GM20431 (cell line): ENCODE results near the gene HTR7.

Source experiments
- in situ Hi-C: fragments of 300-500 bp; cut with MseI, MboI; formaldehyde crosslinking; loops from one replicate; pipeline ENCODE4 v1.15.0; 2020; ENCODE audit warnings: low sequenced_read_pairs; ENCODE audit not compliant: unreplicated experiment

HTR7 gene

GRCh38 chr10:90751107-90751997, 106.5 kb downstream of the HTR7 start:
- in situ Hi-C loops = loop anchor here (25.0 kb wide), 1 partner anchor 111 kb away; the partner anchor contains the start of genes HTR7 and RPP30

- in situ Hi-C loops = no loop called here
Measured at GRCh38 chr10:90746829-90747228, 111.0 kb downstream of the HTR7 start.

- in situ Hi-C loops = no loop called here
Measured at GRCh38 chr10:90745565-90745964, 112.3 kb downstream of the HTR7 start.

- in situ Hi-C loops = no loop called here
Measured at GRCh38 chr10:90743291-90743690, 114.5 kb downstream of the HTR7 start.

- in situ Hi-C loops = no loop called here
Measured at GRCh38 chr10:90741926-90742565, 115.8 kb downstream of the HTR7 start.

- in situ Hi-C loops = no loop called here
Measured at GRCh38 chr10:90740265-90740664, 117.6 kb downstream of the HTR7 start.

GRCh38 chr10:90738885-90739284, 119.0 kb downstream of the HTR7 start:
- in situ Hi-C loops = no loop called here

- in situ Hi-C loops = no loop called here
Measured at GRCh38 chr10:90734415-90734814, 123.4 kb downstream of the HTR7 start.

GRCh38 chr10:90732581-90732980, 125.3 kb downstream of the HTR7 start:
- in situ Hi-C loops = no loop called here

GRCh38 chr10:90723416-90724068, 134.3 kb downstream of the HTR7 start:
- in situ Hi-C loops = no loop called here

GRCh38 chr10:90722832-90723231, 135.0 kb downstream of the HTR7 start:
- in situ Hi-C loops = no loop called here

- in situ Hi-C loops = no loop called here
Measured at GRCh38 chr10:90718182-90718581, 139.7 kb downstream of the HTR7 start.

- in situ Hi-C loops = no loop called here
Measured at GRCh38 chr10:90712529-90712928, 145.3 kb downstream of the HTR7 start.

- in situ Hi-C loops = no loop called here
Measured at GRCh38 chr10:90709727-90710126, 148.1 kb downstream of the HTR7 start.

- in situ Hi-C loops = no loop called here
Measured at GRCh38 chr10:90707657-90708056, 150.2 kb downstream of the HTR7 start.

- in situ Hi-C loops = no loop called here
Measured at GRCh38 chr10:90701428-90701827, 156.4 kb downstream of the HTR7 start.

GRCh38 chr10:90695915-90696676, 161.7 kb downstream of the HTR7 start:
- in situ Hi-C loops = no loop called here
